H4 (cell line): ENCODE data around the gene ADRB1. TPM values are rescaled to one million over a fixed set of nuclear protein-coding genes. Genes with fewer than 3 reads are reported as not detected.

Source experiments
- DNase-seq: peaks from one replicate; pipeline ENCODE4 v3.0.0-alpha.2; 2015; ENCODE audit warnings: low spot score
- total RNA-seq: library from RNA; depleted of rRNA; stranded (reverse); fragments of >200 nt; shearing (Covaris generic); gene quantifications from 2 replicates; pipeline ENCODE4 v1.2.3, GENCODE V29; 2014

ADRB1 gene
- total RNA-seq, 1 experiment from 2014 or later = 1.1 TPM

- no peak for DNase-seq
Observed at GRCh38 chr10:114057855-114058254, 14.2 kb downstream of the ADRB1 start.

- no peak for DNase-seq
Observed at GRCh38 chr10:114058297-114058696, 14.6 kb downstream of the ADRB1 start.

- DNase-seq = no peak
Observed at GRCh38 chr10:114059561-114059960, 15.9 kb downstream of the ADRB1 start.

GRCh38 chr10:114060456-114060855 lies 16.8 kb downstream of the ADRB1 start:
- DNase-seq = no peak

GRCh38 chr10:114061148-114061547 lies 17.5 kb downstream of the ADRB1 start:
- DNase-seq = no peak

GRCh38 chr10:114061789-114062188 lies 18.1 kb downstream of the ADRB1 start:
- DNase-seq = no peak

GRCh38 chr10:114064151-114065048 lies 20.7 kb downstream of the ADRB1 start:
- DNase-seq = no peak

- no peak for DNase-seq
Observed at GRCh38 chr10:114065049-114065435, 21.4 kb downstream of the ADRB1 start.

- DNase-seq = no peak
Observed at GRCh38 chr10:114068054-114068707, 24.5 kb downstream of the ADRB1 start.

GRCh38 chr10:114070710-114071109 lies 27.0 kb downstream of the ADRB1 start:
- no peak for DNase-seq

- no peak for DNase-seq
Observed at GRCh38 chr10:114071178-114071577, 27.5 kb downstream of the ADRB1 start.

GRCh38 chr10:114073395-114074186 lies 29.9 kb downstream of the ADRB1 start:
- no peak for DNase-seq

- DNase-seq = no peak
Observed at GRCh38 chr10:114075093-114075492, 31.4 kb downstream of the ADRB1 start.

- no peak for DNase-seq
Observed at GRCh38 chr10:114077347-114077746, 33.7 kb downstream of the ADRB1 start.

GRCh38 chr10:114077815-114078219 lies 34.2 kb downstream of the ADRB1 start:
- no peak for DNase-seq

GRCh38 chr10:114078346-114078745 lies 34.7 kb downstream of the ADRB1 start:
- no peak for DNase-seq

GRCh38 chr10:114079421-114079820 lies 35.8 kb downstream of the ADRB1 start:
- DNase-seq = no peak

- no peak for DNase-seq
Observed at GRCh38 chr10:114081911-114082583, 38.4 kb downstream of the ADRB1 start.

GRCh38 chr10:114083040-114083439 lies 39.4 kb downstream of the ADRB1 start:
- DNase-seq = peak; percentile 61

- DNase-seq = no peak
Observed at GRCh38 chr10:114084215-114084614, 40.5 kb downstream of the ADRB1 start.

GRCh38 chr10:114087255-114087654 lies 43.6 kb downstream of the ADRB1 start:
- no peak for DNase-seq

- DNase-seq = no peak
Observed at GRCh38 chr10:114087655-114088054, 44.0 kb downstream of the ADRB1 start.
